GM19238 (cell line): ENCODE measurements around the gene TRPC3.
"Not testable (repeated sequence)": the region's sequence is repeated elsewhere in the genome, so short reads cannot be mapped to it uniquely, and the experiment has no call there.

Experiments used
- DNase-seq: peaks from one replicate; pipeline ENCODE4 v3.0.0; 2011; ENCODE audit warnings: low spot score; ENCODE audit not compliant: insufficient read length

TRPC3 gene

GRCh38 chr4:121950212-121950679 lies 1.6 kb downstream of the TRPC3 start:
- peak; percentile 76 for DNase-seq

DNA sequence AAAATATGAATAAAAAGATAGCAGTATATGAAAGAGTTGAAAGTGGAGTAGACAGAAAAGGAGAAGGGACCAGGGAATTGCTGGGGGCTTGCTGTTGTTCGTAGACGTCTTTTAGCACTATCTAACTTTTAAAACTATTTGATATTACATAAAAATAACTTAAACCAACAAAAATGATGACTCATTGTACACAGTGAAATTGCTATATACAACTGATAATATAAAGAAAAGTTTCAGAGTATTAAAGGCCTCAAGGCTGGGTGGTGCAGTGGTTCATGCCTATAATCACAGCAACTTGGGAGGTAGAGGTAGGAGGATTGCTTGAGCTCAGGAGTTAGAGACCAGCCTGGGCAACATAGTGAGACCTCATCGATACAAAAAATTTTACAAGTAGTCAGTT lies 5.2 kb downstream of the TRPC3 start:
- no peak for DNase-seq

GRCh38 chr4:121943941-121944340 lies 7.9 kb downstream of the TRPC3 start:
- DNase-seq = no peak

DNA sequence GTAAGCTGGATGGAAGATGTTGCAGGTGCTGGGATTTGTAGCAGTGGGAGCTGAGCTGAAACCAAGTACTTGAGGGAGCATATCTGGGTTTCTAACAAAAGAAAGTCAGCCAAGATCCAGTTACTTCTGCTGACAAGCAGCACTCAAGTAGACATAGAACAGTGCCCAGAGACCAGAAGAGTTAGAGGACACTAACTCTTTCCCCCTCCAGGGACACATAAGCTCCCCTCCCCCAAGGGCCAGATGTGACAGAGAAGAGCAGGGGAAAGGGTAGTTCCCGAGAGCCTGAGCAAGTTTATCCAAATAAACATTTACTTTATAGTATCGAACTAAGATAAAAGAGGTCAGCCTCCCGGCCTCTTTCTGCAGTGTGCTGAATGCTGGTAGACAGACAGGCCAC lies 12.2 kb downstream of the TRPC3 start:
- DNase-seq = no peak

DNA sequence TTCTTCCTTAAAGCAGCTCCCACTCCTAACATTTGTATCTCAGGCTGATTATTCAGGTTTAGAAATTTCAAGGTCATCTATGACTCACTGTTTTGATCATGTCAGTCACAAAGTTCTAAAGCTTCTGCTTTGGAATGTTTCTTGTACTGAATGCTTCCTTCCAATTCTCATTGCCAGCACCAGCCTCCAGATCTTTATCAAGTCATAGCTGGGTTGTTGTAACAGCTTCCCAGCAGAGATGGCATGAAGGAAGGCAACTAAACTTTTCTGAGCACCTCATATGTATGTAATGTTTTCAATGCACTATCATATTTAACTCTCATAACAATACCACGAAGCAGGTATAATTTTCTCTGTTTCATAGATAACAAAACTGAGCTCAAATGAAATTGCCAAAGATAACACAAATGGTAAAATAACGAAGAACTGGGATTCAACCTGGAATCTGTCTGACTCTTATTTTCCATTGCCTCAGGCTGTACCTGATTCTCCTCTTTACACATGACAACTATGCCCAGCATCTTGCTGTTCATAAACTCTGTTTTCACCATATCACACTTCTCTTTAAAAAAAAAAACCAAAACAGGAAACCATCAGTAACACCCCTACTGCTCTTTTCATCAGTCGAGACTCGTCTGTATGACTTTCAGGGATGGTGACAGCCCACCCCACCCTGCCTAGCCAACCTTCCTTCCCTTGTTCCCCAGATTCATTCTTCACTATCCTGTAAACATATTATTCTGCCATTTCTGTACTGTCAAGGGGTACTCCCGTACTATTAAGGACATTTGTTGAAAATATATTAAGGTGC lies 13.4 kb downstream of the TRPC3 start:
- DNase-seq = no peak

GRCh38 chr4:121936101-121936500 lies 15.8 kb downstream of the TRPC3 start:
- no peak for DNase-seq

DNA sequence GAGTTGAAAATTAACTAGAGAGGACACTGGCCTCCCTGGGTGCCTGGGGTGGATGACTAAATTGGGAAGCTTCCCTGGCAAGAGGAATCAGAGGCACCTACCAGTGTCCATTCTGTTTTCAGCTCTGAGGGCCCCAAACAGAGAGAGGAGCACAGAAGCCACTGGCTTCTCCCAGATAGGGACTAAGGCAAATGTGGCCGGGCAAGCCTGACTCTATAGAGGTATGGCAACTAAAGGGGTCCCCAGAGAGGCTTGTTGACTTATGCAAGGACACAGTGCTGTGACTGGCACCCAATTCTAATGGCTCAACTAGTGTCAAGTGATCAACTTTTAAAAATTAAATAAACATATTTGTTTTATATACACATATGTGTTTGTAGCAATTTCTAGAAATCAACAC lies 17.2 kb downstream of the TRPC3 start:
- no peak for DNase-seq

- DNase-seq = no peak
These were observed 19.5 kb downstream of the TRPC3 start for GRCh38 chr4:121932212-121932974.

DNA sequence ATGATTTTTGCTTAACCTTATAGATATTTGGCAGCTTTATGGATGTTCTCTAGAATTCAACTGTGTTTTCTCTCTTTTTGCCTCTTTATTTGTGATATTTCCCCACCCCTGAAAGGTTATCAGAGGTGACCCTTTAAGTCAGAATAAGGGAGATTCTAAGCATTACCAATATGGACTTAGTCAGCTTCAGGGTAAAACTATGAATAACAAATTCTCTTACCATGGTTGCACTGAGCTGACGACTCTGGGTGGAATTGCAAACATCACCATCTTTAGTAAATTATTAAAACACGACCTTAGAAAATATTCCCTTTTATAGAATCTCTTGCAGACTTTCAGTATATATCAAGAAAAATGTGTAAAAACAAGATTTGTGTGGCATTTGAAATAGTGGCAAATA lies 21.6 kb downstream of the TRPC3 start:
- no peak for DNase-seq

GRCh38 chr4:121927948-121928347 lies 23.9 kb downstream of the TRPC3 start:
- DNase-seq = no peak

- not testable (repeated sequence) for DNase-seq
These were observed 25.4 kb downstream of the TRPC3 start for GRCh38 chr4:121926490-121926889.

DNA sequence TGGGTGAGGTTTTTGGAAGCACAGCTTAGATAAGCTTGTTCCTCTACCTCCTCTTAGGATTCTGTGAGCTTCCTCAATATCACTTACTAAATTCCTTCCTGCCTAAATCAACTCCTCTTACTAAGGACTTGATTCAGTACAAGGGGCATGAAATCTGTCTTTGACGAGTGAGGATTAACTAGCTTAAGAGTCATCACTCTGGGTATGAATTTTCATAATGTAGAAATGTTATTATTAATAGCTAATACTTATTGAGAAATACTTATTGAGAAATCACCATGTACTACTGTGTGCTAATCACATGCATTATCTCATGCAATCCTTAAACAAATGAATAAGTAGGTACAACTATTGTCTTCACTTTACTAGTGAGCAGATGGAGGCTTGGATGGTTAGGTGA lies 28.6 kb downstream of the TRPC3 start:
- no peak for DNase-seq

DNA sequence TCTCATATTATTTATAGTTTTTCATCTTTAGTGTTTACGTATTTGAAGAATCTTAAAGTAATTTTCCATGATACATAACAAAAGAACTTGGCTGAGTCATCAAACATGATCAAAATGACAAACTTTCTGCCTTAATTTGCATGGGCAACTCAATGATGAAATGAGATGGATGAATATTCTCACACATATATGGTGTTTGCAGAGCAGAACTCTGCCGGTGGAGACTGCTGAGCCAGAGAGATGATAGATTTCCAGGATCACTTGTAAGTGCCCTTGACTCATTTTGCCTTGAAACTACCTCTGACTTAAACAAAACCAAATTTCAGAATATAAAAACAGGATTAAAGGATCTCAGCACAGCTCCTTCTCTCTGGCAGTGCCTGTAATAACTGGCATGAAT lies 38.2 kb downstream of the TRPC3 start:
- DNase-seq = no peak

GRCh38 chr4:121908346-121908745 lies 43.5 kb downstream of the TRPC3 start:
- DNase-seq = no peak

DNA sequence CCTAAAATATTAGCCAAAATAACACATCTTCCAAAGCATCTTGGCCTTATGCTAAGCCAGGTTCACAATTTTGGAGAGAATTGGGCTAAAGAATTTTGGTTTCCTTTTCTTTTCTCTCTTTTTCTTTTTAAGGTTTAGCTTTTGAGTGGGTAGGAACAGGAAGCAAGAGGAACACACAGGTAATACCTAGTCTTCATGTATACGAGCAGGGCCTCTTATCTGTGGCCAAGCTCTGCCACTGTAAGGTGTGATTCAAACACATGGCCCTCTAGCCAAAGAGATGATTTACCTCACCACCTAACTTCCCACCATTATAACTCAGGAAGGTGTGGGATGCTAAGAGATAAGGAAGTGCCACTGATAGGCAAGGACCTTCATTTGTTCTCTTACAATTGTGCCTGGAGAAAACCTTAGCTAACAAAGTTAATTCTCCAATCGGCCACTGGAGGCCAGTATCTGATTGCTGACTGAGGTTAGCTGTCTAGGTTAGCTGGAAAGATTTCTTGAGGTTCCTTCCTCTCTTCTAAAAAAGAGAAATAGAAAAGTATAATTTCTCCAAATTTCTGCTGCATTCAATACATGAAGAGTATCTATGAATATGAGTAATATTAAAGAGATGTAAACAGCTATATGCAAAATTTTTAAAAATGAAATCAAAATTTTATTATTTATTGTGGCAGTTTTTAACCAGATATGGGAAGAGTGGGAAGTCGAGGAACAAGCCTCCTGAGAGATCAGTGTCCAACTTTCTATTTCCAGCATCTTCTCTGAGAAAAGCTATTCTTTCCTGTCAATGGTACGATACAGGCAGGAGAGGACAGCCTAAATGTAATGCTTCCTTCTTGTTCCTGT lies 51.5 kb downstream of the TRPC3 start:
- peak; percentile 7 for DNase-seq

DNA sequence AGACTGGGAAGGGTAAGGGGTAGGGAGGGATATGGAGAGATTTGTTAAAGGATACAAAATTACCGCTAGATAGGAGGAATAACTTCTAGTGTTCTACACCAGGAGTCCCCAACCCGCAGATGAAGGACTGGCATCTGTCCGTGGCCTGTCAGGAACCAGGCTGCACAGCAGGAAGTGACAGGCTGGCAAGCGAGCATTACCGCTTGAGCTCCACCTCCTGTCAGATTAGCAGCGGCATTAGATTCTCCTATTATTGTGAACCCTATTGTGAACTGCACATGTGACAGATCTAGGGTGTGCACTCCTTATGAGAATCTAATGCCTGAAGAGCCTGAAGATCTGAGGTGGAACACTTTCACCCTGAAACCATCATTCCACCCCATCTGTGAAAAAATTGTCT lies 53.7 kb downstream of the TRPC3 start:
- DNase-seq = no peak

- DNase-seq = no peak
These were observed 63.7 kb downstream of the TRPC3 start for GRCh38 chr4:121888134-121888533.

DNA sequence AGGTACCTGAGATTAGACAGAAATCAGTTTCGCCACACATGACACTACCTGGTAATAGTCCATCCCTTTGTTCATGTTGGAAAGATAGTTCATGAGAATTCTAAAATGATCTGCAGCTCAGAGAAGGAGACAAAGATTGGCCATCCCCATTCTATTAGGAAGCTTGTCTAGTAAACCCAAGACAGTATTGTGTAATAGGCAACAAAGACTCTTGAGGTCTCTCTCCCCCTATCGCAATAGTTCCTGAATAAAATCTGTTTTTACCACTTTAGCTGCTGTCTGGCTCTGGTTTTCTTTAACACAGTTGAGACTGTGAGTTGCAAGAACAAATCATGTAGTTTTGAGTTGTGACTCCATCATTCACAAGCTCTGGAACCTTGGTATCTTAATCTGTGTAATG lies 66.7 kb downstream of the TRPC3 start:
- DNase-seq = no peak

GRCh38 chr4:121881158-121881557 lies 70.7 kb downstream of the TRPC3 start:
- no peak for DNase-seq

DNA sequence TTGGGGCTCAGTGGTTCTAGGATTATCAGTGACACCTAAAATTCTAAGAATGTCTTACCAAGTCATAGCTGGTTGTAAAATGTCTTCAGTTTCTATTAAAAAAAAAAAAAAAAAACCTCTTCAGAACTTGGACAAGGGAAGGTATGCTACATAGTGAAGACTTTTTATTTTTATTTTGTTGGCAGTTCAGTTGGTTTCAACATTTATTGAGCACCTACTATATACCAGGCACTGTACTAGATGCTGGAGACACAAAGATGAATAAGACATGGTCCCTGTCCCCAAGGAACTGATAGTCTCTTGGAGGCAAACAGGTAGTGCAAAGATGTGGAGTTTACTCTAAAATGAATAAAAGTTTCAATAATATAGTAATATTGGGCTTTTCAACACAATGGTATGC lies 72.7 kb downstream of the TRPC3 start:
- DNase-seq = no peak

DNA sequence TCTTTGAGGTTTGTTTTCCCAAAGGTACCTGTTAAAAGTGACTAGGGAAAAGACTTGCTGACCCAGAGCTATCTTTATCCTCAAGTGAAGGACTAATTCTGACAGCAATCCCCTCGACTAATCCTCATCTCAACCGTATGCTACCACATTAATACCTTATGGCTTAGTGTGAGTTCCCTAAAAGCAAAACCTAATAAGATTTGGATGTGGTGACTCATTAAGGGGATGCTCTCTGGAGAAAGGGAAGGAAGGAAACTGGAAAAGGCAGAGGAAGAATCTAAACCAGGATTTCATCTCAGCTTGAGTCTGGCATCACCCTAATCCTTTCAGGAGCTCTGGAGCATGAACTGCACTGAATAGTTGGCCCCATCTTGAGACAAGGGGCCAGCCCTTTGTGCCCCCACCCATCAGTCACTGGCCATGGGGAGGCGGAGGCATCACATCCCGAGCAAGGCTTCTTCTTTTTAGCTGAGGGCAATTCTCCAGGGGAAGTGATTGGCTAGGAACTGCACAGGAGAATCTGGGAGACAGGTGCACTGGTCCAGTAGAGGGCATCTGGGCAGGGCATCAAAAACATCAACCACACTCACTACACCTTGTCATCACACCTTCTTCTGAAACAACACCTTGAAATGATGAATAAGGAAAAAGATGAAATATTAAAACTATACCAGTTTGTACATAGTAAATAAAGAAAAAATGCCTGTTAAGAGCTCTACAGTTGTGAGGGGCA lies 74.7 kb downstream of the TRPC3 start:
- no peak for DNase-seq
